ENCODE data around the gene OR51I1. TPM values are rescaled to one million over a fixed set of nuclear protein-coding genes. Genes with fewer than 3 reads are reported as not detected.

OR51I1 gene
- total RNA-seq (under 1 TPM in 1 of 2 donors, not detected in 1; 0.28 TPM), polyA plus RNA-seq (ENCODE audit: insufficient read length in 2 of 2) (not detected)
- long read RNA-seq, donor 1: 0 reads
- long read RNA-seq, donor 2: 0 reads
- long read RNA-seq, donor 3: 0 reads
- long read RNA-seq, donor 4: 0 reads

- no peaks in the 10 kb centered on the region for H3K36me3 ChIP-seq (ENCODE audit: control insufficient read depth, insufficient read depth, low read length)
- DNase-seq (ENCODE audit: low read depth in 4 of 6, low spot score in 6 of 6): no peak
- no peak within 1 kb of the TSS for H3K27ac ChIP-seq (ENCODE audit: low read depth, low read length)
- no peaks in the 10 kb centered on the region for H3K27me3 ChIP-seq (ENCODE audit: control insufficient read depth, insufficient read depth, low read length)
- H3K4me3 ChIP-seq (ENCODE audit: low read depth, low read length): no peak within 1 kb of the TSS
- peaks cover 1% of the 10 kb centered on the region for H3K9me3 ChIP-seq (ENCODE audit: control insufficient read depth, insufficient read depth, low read length)
- no CpG with 5 or more reads among the region's 2 CpGs for WGBS (ENCODE audit: insufficient coverage)
- H3K4me1 ChIP-seq (ENCODE audit: control insufficient read depth, insufficient read depth, low read length): no peaks in the 10 kb centered on the region
Measured at GRCh38 chr11:5441414-5441813, at the start of gene OR51I1. TSS of gene OR51I1 (minus strand) at chr11:5441514. CDS start at chr11:5441514, 0 bp downstream.

- WGBS (ENCODE audit: insufficient coverage): 70% methylated on average over 4 of the region's 5 CpGs
- no peaks in the 10 kb centered on the region for H3K4me1 ChIP-seq (ENCODE audit: control insufficient read depth, insufficient read depth, low read length)
- H3K27me3 ChIP-seq (ENCODE audit: control insufficient read depth, insufficient read depth, low read length): no peaks in the 10 kb centered on the region
- H3K4me3 ChIP-seq (ENCODE audit: low read depth, low read length): no peak overlapping the region
- no peaks in the 10 kb centered on the region for H3K36me3 ChIP-seq (ENCODE audit: control insufficient read depth, insufficient read depth, low read length)
- no peak for DNase-seq (ENCODE audit: low read depth in 4 of 6, low spot score in 6 of 6)
- no peaks in the 10 kb centered on the region for H3K9me3 ChIP-seq (ENCODE audit: control insufficient read depth, insufficient read depth, low read length)
- H3K27ac ChIP-seq (ENCODE audit: low read depth, low read length): no peak overlapping the region
Measured at GRCh38 chr11:5489576-5490357, 48.5 kb upstream of the OR51I1 start.

GRCh38 chr11:5488798-5489399, 47.6 kb upstream of the OR51I1 start:
- Histone ChIP-seq H3K27ac (ENCODE audit: low read depth, low read length) (no peak overlapping the region), H3K9me3 (ENCODE audit: control insufficient read depth, insufficient read depth, low read length) (no peaks in the 10 kb centered on the region), H3K4me1 (ENCODE audit: control insufficient read depth, insufficient read depth, low read length) (no peaks in the 10 kb centered on the region), H3K4me3 (ENCODE audit: low read depth, low read length) (no peak overlapping the region), H3K36me3 (ENCODE audit: control insufficient read depth, insufficient read depth, low read length) (no peaks in the 10 kb centered on the region), H3K27me3 (ENCODE audit: control insufficient read depth, insufficient read depth, low read length) (no peaks in the 10 kb centered on the region)
- 93% methylated on average over 4 of the region's 4 CpGs for WGBS (ENCODE audit: insufficient coverage)
- no peak for DNase-seq (ENCODE audit: low read depth in 4 of 6, low spot score in 6 of 6)

- Histone ChIP-seq H3K27ac (ENCODE audit: low read depth, low read length) (no peak within 1 kb of the TSS), H3K4me3 (ENCODE audit: low read depth, low read length) (no peak within 1 kb of the TSS), H3K36me3 (ENCODE audit: control insufficient read depth, insufficient read depth, low read length) (no peaks in the 10 kb centered on the region), H3K27me3 (ENCODE audit: control insufficient read depth, insufficient read depth, low read length) (no peaks in the 10 kb centered on the region), H3K9me3 (ENCODE audit: control insufficient read depth, insufficient read depth, low read length) (no peaks in the 10 kb centered on the region), H3K4me1 (ENCODE audit: control insufficient read depth, insufficient read depth, low read length) (no peaks in the 10 kb centered on the region)
- no peak for DNase-seq (ENCODE audit: low read depth in 4 of 6, low spot score in 6 of 6)
Measured at GRCh38 chr11:5488385-5488784, 47.1 kb upstream of the OR51I1 start, which contains the start of gene OR52D1. TSS of gene OR52D1 (plus strand) at chr11:5488685. CDS start at chr11:5488707, 22 bp downstream.

- WGBS (ENCODE audit: insufficient coverage): no CpG with 5 or more reads among the region's 3 CpGs
Measured at GRCh38 chr11:5486421-5486820, 45.1 kb upstream of the OR51I1 start.

GRCh38 chr11:5486003-5486402, 44.7 kb upstream of the OR51I1 start:
- 100% methylated on average over 1 of the region's 3 CpGs for WGBS (ENCODE audit: insufficient coverage)
- Histone ChIP-seq H3K27me3 (ENCODE audit: control insufficient read depth, insufficient read depth, low read length) (no peaks in the 10 kb centered on the region), H3K4me1 (ENCODE audit: control insufficient read depth, insufficient read depth, low read length) (no peaks in the 10 kb centered on the region), H3K4me3 (ENCODE audit: low read depth, low read length) (no peak overlapping the region), H3K9me3 (ENCODE audit: control insufficient read depth, insufficient read depth, low read length) (no peaks in the 10 kb centered on the region), H3K27ac (ENCODE audit: low read depth, low read length) (no peak overlapping the region), H3K36me3 (ENCODE audit: control insufficient read depth, insufficient read depth, low read length) (no peaks in the 10 kb centered on the region)
- no peak for DNase-seq (ENCODE audit: low read depth in 4 of 6, low spot score in 6 of 6)

More at GRCh38 chr11:5486421-5486820, 45.1 kb upstream of the OR51I1 start:
- Histone ChIP-seq H3K27ac (ENCODE audit: low read depth, low read length) (no peak overlapping the region), H3K4me1 (ENCODE audit: control insufficient read depth, insufficient read depth, low read length) (no peaks in the 10 kb centered on the region), H3K9me3 (ENCODE audit: control insufficient read depth, insufficient read depth, low read length) (no peaks in the 10 kb centered on the region), H3K36me3 (ENCODE audit: control insufficient read depth, insufficient read depth, low read length) (no peaks in the 10 kb centered on the region), H3K4me3 (ENCODE audit: low read depth, low read length) (no peak overlapping the region), H3K27me3 (ENCODE audit: control insufficient read depth, insufficient read depth, low read length) (no peaks in the 10 kb centered on the region)
- no peak for DNase-seq (ENCODE audit: low read depth in 4 of 6, low spot score in 6 of 6)

- Histone ChIP-seq H3K27ac (ENCODE audit: low read depth, low read length) (no peak overlapping the region), H3K9me3 (ENCODE audit: control insufficient read depth, insufficient read depth, low read length) (no peaks in the 10 kb centered on the region), H3K4me1 (ENCODE audit: control insufficient read depth, insufficient read depth, low read length) (no peaks in the 10 kb centered on the region), H3K36me3 (ENCODE audit: control insufficient read depth, insufficient read depth, low read length) (no peaks in the 10 kb centered on the region), H3K27me3 (ENCODE audit: control insufficient read depth, insufficient read depth, low read length) (no peaks in the 10 kb centered on the region), H3K4me3 (ENCODE audit: low read depth, low read length) (no peak overlapping the region)
- peak in 2 of 6 donors; percentile 39 to 40 for DNase-seq (ENCODE audit: low read depth in 4 of 6, low spot score in 6 of 6)
- WGBS (ENCODE audit: insufficient coverage): no CpG with 5 or more reads among the region's 2 CpGs
Measured at GRCh38 chr11:5476186-5476819, 35.0 kb upstream of the OR51I1 start.

- no peaks in the 10 kb centered on the region for H3K9me3 ChIP-seq (ENCODE audit: control insufficient read depth, insufficient read depth, low read length)
- no peaks in the 10 kb centered on the region for H3K4me1 ChIP-seq (ENCODE audit: control insufficient read depth, insufficient read depth, low read length)
- DNase-seq (ENCODE audit: low read depth in 4 of 6, low spot score in 6 of 6): no peak
- H3K27ac ChIP-seq (ENCODE audit: low read depth, low read length): no peak overlapping the region
- H3K36me3 ChIP-seq (ENCODE audit: control insufficient read depth, insufficient read depth, low read length): no peaks in the 10 kb centered on the region
- no peak overlapping the region for H3K4me3 ChIP-seq (ENCODE audit: low read depth, low read length)
- H3K27me3 ChIP-seq (ENCODE audit: control insufficient read depth, insufficient read depth, low read length): no peaks in the 10 kb centered on the region
Measured at GRCh38 chr11:5473921-5474320, 32.6 kb upstream of the OR51I1 start.

GRCh38 chr11:5467527-5467926, 26.2 kb upstream of the OR51I1 start:
- DNase-seq (ENCODE audit: low read depth in 4 of 6, low spot score in 6 of 6): peak in 3 of 6 donors; percentile 2 to 44 (median 9)
- Histone ChIP-seq H3K27ac (ENCODE audit: low read depth, low read length) (no peak overlapping the region), H3K4me3 (ENCODE audit: low read depth, low read length) (no peak overlapping the region), H3K36me3 (ENCODE audit: control insufficient read depth, insufficient read depth, low read length) (no peaks in the 10 kb centered on the region), H3K27me3 (ENCODE audit: control insufficient read depth, insufficient read depth, low read length) (no peaks in the 10 kb centered on the region), H3K9me3 (ENCODE audit: control insufficient read depth, insufficient read depth, low read length) (no peaks in the 10 kb centered on the region), H3K4me1 (ENCODE audit: control insufficient read depth, insufficient read depth, low read length) (no peaks in the 10 kb centered on the region)
- 38% methylated on average over 2 of the region's 2 CpGs for WGBS (ENCODE audit: insufficient coverage)

All from spinal cord (tissue), 10 donors.